A549 treated with dexamethasone at 1 μM for 4 hours (cell line): ENCODE results near the gene EIF3I. TPM values are rescaled to one million over a fixed set of nuclear protein-coding genes. Genes with fewer than 3 reads are reported as not detected.

Experiments used
- total RNA-seq: library from RNA; stranded (reverse); fragments of 200-300 nt; extraction: Qiagen RNA extraction; gene quantifications from 5 replicates; pipeline ENCODE4 v1.2.3, GENCODE V29; 2022

Gene EIF3I
- 265 to 288 TPM (median 276 TPM) in 5 replicates for total RNA-seq

DNA sequence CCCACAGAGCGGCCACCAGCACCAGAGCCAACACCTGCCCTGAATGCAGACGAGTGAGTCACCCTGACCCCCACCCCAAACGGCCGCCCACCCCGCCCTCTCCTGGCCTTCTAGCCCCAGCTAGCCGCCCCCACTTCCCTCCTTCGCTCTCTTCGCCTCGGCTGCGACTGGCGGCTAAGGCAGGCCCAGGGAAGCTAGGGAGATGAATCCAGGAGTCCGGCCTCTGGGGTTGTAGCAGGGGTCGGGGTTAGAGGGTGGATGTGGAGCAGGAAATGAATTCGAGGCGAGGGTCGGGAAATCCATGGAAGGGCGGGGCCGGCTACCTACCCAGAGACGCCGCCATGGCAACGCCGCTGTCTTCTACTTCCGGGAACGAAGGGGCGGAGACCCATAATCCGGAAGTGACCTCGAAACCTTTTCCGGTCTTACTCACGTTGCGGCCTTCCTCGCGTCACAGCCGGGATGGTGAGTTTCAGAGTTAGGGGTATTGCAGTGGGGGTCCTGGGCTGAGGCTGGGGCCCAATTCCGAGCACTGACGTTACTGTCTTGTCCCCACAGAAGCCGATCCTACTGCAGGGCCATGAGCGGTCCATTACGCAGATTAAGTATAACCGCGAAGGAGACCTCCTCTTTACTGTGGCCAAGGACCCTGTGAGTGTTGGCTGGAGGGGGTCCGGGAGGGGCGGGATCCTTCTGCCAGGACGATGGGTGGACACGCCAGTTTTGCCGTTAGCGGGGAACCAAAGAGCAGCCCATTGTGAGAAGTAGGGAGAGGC lies at the start of gene EIF3I, which contains the start of gene TMEM234:
EIF3I (plus strand) TSS at position 428 of the 776 bp plus-strand sequence; CDS start at position 463, 35 bp downstream.
TMEM234 (minus strand) TSS at position 374 of the 776 bp plus-strand sequence; CDS start at position 343, 31 bp downstream.

DNA sequence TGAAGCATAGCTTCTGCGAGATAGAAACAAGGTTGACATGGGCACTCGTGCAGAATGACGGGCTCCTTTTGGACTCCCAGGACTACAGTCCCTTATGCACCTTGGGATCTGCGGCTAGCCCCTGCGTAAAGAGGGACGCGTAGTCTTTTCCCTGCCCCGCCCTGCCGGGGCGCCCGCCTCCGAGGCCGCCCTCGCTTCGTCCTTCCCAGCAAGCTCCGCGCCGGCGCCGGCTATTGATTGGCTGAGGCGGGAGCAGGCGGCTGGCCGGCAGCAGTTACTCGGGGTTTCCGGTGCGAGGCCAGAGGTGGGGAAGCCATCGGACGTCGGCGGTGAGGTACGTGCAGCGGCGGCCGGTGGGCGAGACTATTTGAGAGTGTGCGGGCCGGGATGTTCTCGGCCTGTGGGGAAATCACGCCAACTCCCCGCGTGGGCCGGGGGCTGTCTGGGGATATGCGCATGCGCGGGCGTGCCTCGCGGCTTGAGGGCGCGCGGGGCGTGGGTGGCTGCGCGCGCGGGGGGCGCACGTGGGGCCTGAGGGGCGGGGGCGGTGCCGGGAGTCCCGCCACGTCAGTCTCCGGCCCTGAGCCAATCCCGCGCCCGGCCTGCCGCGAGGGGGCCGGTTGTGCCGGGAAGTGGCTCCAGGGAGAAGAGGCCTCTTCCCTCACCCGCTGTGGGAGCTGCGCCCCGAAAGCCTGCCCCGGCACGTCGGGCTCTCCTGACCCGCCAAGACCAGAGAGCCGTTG lies 42.6 kb upstream of the EIF3I start, which contains the start of gene TXLNA:
TXLNA (plus strand) TSS at position 233 of the 743 bp plus-strand sequence. CDS start 671 bp downstream, outside the sequence.

DNA sequence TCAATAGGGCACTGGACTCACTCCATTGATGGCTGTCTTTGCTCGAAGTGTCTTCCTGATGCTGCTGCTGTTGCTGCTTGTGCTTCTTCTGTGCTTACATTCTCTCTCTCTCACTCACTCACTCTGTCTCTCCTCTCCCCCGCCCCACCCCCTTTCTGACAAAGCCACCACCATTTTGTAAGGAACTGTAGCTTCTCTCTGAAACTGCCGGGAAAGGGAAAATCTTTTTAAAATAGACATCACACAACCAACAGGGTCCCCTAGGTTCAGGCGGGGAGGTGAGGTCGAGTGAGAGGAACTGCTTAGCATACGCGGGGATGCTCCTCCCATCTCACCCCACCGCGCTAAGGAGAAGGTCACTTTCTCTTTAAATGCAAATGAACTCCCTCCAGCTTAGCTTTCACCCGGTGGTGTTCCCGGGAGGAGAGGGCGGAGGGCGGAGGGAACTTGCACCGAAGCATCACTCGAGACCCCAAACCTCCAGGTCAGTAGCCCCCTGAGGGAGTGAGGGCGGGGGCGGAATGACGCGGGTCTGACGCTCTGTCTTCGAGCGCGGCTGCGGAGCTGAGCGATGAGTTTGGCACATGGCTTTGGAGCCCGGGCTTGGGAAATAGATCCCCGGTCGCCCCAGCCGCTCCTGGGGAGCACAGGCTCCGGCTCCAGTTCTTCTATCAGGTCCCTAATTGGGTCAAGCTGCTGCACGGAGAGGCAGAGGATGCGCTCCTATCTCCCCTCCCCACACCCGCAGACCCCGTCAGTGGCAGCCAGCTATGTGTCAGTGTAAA lies 21.8 kb upstream of the EIF3I start, which contains the start of gene CCDC28B:
CCDC28B (plus strand) TSS at position 370 of the 785 bp plus-strand sequence. CDS start 1,341 bp downstream, outside the sequence.

DNA sequence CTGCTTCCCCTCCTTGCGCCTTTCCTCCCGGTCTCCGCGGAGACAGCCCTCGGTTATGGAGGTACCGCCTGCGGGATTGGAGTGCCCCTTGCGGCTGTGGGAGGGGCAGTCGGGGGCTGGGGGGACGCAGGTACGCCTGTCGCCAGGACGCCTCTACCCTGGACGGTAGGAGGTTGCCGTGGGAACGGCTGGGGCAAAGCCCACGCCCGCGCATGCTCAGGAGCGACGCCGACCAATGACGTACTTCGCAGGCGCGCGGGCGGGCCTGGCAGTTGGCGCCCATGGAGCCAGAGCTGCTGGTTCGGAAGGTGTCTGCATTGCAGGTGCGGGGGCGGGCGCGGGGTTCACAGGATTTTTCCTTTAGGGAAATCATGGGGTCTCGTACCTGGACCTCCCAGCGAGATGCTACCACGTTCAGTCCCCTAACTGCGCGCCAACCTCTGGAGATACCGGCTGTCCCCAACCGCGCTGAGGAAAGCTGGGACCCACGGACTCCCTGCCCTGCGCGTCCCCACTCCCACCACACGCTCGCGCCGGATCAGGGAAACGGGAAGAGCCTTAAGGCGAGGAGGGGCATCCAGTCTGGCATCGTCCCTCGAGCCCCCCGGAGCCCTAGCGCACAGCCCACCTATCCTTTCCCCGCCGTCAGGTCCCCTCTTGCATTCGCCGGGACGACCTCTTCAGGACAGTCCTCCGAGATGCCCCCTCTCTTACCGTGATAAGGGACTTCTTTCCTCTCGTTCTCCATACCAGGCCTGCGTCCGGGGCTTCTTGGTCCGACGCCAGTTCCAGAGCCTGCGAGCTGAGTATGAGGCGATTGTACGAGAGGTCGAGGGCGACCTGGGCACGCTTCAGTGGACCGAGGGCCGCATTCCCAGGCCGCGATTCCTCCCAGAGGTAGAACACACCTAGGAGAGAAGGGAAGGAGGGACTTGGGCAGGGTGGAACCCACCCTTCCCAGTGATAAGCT lies 16.5 kb upstream of the EIF3I start, which contains the start of gene IQCC:
IQCC (plus strand) TSS at position 271 of the 970 bp plus-strand sequence; CDS start at position 282, 11 bp downstream.

DNA sequence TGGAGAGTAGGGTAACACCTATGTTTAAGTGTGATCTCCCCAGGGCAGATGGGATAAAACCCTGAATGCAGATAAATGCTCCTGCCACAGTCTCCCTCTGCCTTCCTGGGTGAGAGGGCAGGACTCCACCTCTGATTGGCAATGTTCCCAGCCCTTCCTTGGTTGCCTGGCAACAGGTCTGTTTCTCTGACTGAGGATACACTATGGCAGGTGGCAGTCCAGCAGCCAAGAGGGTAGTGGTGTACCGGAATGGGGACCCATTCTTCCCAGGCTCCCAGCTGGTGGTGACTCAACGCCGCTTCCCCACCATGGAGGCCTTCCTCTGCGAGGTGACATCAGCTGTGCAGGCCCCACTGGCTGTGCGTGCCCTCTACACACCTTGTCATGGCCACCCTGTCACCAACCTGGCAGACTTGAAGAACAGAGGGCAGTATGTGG lies 13.3 kb upstream of the EIF3I start, which contains the start of gene DCDC2B:
DCDC2B (plus strand) TSS at position 199 of the 438 bp plus-strand sequence; CDS start at position 204, 5 bp downstream.

DNA sequence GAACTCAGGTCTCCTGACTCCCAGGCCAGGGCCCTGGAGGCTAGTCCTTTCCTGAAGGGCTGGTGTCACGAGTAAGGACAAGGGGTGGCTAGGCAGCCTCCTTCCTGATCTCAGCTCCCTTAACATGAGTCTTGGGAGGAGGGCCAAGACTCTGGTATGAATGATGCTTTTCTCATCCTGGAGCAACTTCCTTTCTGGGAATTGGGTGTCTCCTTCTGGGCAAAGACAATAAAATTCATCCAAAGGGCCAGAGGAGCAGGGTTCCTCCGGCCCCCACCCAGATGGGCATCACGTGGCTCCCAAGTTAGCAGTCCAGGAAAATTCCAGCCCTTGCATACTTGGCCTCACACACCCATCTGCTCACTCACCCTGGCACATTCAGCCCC lies 24.7 kb downstream of the EIF3I start, which contains the start of gene FAM167B:
FAM167B (plus strand) TSS at position 335 of the 386 bp plus-strand sequence. CDS start 200 bp downstream, outside the sequence.

DNA sequence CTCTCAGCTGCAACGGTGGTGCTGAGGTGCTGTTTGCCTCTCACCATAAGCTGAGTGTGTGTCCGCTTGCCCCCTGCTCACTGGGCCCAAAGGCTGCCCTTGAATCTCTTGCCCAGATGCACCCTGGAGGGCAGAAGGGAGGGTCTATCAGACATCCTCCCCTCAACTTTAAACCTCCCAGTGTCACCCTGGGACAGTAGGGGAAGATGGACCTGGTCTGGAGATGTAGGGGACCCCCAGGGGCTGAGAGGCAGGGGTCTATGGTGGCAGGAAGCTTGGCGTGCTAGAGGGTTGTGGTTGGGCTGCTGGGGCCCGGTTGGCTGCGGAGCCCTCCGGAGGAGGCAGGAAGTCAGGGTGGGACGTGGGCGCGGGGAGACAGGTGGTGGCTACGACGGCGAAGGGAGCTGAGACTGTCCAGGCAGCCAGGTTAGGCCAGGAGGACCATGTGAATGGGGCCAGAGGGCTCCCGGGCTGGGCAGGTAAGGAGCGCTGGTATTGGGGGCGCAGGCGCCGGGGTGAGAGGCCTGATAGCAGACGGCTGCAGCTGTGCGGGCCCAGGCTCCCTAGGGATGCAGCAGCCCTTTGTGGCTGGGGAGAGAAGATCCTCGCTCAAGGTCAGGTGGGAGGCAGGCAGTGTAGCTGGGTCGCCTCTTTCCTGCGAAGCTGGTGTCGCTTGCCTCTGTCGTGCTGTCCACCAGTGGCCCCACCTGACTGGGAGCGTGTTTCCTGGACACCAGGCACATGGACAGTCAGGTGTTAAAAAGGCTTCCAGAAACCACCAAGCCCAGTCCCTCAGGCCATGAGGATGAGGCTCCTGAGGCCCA lies 28.9 kb downstream of the EIF3I start, which contains the start of gene LCK:
LCK (plus strand) TSS at position 373 of the 824 bp plus-strand sequence. CDS start 23,065 bp downstream, outside the sequence.

Other genes with a start within 250 kb of the EIF3I start
- gene KHDRBS1, start 208.5 kb upstream of the EIF3I start, total RNA-seq = 124 to 145 TPM (median 138 TPM) in 5 replicates
- 7.1 to 11.9 TPM (median 10.7 TPM) in 5 replicates for gene TMEM39B, start 149.5 kb upstream of the EIF3I start, total RNA-seq
- 15.9 to 19.6 TPM (median 17.8 TPM) in 5 replicates for gene KPNA6, start 114.4 kb upstream of the EIF3I start, total RNA-seq
- 27.1 to 31.1 TPM (median 30.4 TPM) in 5 replicates for gene TXLNA, start 42.7 kb upstream of the EIF3I start, total RNA-seq
- 0.71 to 1.5 TPM (median 1.3 TPM) in 5 replicates for gene CCDC28B, start 21.8 kb upstream of the EIF3I start, total RNA-seq
- gene IQCC, start 16.7 kb upstream of the EIF3I start, total RNA-seq = 1.5 to 2.5 TPM (median 1.9 TPM) in 5 replicates
- gene DCDC2B, start 13.3 kb upstream of the EIF3I start, total RNA-seq = not detected in 5 replicates
- gene TMEM234, start 54 bp upstream of the EIF3I start, total RNA-seq = 7.3 to 9.2 TPM (median 8.5 TPM) in 5 replicates
- 0.55 to 0.82 TPM (median 0.63 TPM) in 5 replicates for gene FAM167B, start 24.8 kb downstream of the EIF3I start, total RNA-seq
- gene LCK, start 28.9 kb downstream of the EIF3I start, total RNA-seq = 0.07 to 0.11 TPM (median 0.09 TPM) in 3 of 5 replicates, not detected in the others
- 47.9 to 53.4 TPM (median 52.1 TPM) in 5 replicates for gene HDAC1, start 69.7 kb downstream of the EIF3I start, total RNA-seq
- 55.1 to 67.3 TPM (median 65.9 TPM) in 5 replicates for gene MARCKSL1, start 113.8 kb downstream of the EIF3I start, total RNA-seq
- 1.2 to 3.3 TPM (median 2.6 TPM) in 5 replicates for gene FAM229A, start 140.1 kb downstream of the EIF3I start, total RNA-seq
- 0.13 to 0.18 TPM (median 0.15 TPM) in 3 of 5 replicates, not detected in the others for gene TSSK3, start 140.1 kb downstream of the EIF3I start, total RNA-seq
- gene BSDC1, start 172.0 kb downstream of the EIF3I start, total RNA-seq = 17.4 to 21.5 TPM (median 20.1 TPM) in 5 replicates
- not detected in 5 replicates for gene ZBTB8B, start 242.7 kb downstream of the EIF3I start, total RNA-seq